IPS DF 4.7 (cell line): ENCODE results near the gene SMARCA2.

Experiments used
- DNase-seq: peaks from one replicate; pipeline ENCODE4 v3.0.0-alpha.2; 2013; ENCODE audit warnings: low spot score; ENCODE audit errors: extremely low read depth

Gene SMARCA2

DNA sequence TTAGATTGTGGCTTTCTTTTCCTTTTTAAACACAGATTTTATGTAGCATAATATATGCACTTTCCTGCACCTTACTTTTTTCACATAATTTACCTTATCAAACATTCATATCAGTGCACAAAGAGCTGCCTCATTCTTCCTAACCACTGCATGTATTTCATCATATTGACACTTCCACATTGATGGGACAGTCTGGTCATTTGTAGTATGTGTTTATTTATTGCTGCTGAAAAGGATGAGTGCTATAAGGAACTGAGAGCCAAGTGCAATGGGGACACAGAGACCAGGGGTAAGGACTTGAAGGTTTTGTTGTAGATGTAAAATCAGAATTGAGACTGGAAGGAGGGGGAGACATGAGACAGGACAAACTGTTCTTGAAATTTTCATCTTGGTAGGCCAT lies 193.8 kb downstream of the SMARCA2 start:
- no peak for DNase-seq

DNA sequence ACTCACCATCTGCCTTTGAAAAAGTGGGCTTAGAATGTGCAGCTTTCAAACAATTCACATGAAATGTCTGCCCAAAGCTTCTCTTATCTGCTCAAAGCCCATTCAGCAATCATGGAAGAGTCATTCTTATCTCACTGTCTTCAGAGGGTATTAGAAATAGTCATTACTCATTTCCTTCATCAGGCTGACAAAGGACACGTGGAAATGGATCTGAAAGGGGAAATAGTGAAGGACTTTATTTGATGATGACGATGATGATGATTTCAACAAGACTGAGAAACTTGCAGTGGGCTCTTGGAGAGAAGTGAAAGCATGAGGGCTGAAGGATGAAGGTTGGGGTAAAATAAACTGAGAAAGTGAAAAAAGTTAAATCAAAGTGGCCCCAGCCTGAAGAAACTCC lies 194.3 kb downstream of the SMARCA2 start:
- DNase-seq = no peak

DNA sequence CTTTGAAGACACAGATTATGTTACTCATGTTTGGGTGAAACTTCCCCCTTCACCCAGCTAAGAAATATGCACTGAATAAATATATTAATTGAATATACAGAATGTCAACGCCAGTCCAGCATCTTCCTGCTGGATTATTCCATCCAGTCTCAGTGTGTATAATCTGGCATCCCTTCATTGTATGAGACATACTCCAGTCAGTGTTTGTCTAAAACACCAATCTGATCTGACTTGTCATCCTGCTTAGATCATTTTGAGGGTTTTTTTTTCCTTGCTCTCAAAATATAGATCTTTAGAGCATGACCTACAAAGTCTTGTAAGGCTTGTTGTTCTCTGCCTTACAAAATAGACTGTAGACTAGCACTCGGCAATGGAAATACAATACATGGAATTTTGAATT lies 195.1 kb downstream of the SMARCA2 start:
- no peak for DNase-seq

DNA sequence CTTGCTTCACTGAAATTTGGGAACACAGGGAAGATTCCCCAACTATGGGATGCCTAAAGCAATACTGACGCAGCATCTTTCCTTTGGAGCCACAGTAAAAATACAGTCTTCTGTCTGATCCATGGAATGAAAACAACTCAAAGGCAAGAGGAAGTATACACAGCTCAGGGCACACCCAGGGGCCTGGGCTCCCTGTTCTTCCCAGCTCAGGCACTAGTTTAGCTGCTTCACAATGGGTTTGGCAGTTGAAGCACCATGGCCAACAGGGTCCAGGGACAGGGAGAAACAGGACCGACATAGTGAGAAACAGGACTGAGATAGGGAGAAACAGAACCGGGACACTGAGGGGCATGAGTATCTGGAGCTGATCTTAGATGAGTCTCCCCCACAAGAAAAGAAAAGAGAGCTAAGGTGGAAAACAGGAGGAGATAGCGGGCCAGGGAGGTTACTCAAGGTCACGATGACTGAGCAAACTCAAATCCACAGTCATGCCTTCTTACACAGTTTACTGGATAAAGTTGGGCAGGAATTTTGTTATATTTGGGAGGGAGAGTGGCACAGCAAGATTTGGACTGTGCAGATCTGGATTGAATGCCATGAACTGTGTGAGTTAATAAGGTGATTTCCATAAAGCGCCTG lies 198.8 kb downstream of the SMARCA2 start:
- no peak for DNase-seq

DNA sequence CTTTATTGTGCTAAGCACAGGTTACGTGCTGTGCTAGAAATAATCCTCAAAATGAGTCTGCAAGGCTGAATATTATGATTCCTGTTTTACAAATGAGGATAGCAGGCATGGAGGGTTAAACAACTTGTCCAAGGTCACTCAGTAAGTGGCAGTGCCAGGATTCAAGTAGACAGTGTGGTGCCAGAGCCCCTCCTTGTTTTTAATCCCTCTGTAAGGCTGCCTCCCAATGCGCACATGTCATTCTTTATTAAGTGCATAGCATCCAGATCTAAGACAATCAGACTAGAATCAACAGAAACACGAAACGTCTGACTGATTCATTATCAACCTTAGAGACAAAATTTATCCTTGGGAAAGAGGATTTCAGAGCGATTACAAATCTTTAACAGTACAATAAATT lies 199.6 kb downstream of the SMARCA2 start:
- no peak for DNase-seq

DNA sequence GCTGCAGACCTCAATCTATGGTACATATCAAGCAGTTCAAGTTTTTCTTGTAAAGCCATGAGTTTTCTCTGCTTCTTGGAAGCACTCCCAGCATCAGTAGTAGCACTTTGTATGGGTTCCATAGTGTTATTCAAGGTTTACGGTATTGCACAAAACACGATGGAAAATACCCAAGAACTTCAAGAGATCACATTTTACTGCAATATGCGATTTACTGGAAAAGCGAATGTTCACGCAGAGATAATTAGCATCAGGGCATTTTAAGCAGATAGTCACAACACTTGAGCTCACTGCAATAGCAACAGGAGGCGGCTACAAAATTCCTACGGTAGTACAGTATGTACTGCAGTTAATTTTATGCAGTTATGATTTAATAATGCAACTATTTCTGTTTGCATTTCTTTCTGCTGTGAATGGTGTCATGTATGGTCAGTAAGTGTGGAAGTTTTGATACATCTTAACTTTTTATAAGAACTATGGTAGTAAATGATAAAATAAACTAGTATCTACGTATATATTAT lies 200.8 kb downstream of the SMARCA2 start:
- DNase-seq = no peak

DNA sequence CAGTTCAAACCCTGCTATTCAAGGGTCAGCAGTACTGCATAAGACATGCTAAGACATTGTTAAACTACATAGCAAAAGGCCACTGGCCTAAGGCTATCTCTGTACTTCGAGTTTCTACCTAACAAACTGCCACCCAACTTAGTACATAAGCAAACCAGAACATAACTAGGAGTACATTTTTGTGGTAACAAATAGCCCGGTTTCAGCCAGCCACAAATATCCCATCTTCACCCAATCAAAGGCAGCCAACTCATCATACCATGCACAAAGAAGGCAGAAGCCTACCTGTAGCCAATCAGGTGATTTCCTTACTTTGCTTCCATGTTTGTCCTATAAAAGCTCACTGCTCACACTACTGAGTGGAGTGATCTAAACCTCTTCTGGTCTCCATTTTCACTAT lies 201.4 kb downstream of the SMARCA2 start:
- DNase-seq = no peak

DNA sequence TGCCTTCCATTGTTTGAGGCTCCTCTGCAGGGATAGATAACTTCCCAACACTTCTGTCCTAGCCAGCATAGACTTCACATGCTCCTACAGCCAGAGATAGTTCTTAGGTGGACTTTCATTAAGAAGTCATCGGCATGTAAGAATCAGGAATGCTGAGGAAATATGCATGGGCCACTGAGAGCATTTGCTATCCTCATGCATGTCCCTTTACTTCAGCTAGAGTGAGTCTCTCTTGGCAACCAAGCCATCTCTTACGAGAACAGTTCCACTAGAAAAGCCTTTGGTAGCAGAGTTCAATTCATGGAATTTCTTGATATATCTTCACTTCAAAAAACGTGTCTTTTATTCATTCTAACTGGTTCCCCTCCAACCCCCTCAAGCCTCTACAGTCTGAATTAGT lies 202.4 kb downstream of the SMARCA2 start:
- DNase-seq = no peak

DNA sequence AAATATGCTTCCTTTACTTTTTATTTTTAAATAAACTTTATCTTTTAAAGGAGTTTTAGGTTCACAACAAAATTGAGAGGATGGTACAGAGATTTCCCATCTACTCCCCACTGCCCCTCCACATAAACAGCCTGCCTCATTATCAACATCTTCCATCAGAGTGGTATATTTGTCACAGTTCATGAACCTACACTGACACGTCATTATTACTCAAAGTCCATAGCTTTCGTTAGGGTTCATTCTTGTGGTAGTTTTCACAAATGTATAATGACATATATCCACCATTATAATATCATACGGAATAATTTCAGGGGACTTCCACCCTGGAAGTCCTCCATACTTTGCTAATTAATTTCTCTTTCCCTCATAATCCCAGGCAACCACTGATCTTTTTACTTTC lies 204.9 kb downstream of the SMARCA2 start:
- no peak for DNase-seq

DNA sequence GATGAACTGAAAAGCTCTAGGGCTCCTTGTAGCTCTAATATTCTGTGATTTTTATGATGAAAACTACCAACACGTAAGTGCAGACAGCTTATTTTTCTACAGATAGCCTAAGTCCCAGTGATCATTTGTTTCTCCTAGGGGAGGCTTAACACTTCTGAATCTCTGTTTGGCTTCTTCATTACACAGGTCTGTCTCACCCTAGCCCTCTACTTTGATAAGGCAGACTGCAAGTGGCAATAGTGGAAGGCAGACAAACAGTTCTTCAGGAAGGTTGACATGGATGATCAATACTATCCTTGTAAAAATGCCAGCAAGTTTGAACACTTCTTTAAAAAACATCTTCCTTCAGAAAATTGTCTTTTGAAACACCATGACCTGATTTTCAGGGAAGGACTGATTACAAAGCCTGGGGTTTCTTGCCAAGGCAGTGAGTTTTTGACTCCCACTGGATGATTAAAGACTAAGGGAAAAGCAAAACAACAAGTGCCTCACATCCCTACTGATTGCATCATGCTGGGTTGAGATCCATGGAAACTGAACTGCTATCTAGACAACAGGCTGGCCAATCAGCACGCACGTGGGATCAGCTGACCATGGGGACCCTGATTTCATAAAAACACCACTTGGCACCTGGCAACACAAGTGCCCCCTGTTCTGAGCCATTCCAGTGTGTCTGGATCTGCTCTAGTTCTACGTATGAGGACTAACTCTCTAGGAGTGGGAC lies 212.2 kb downstream of the SMARCA2 start:
- DNase-seq = no peak

DNA sequence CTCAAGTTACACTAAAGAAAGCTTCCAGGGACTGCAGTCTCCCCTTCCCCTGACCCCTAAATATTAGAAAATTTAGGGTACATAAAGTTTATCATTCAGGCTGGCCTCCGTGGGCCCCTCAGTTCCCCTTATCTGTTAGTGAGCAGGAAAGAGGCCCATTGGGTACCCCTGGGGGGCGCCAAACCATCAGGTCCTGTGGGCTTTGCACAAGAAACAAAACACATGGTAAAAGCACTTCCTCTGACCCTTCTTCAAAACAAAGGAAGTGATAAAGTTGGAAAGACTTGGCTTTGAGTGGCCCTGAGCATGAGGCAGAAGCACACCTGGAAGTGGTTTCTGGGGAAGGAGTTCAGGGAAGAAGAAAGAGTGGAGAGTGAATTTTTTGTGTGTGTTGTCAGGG lies 213.0 kb downstream of the SMARCA2 start:
- DNase-seq = peak; percentile 38

DNA sequence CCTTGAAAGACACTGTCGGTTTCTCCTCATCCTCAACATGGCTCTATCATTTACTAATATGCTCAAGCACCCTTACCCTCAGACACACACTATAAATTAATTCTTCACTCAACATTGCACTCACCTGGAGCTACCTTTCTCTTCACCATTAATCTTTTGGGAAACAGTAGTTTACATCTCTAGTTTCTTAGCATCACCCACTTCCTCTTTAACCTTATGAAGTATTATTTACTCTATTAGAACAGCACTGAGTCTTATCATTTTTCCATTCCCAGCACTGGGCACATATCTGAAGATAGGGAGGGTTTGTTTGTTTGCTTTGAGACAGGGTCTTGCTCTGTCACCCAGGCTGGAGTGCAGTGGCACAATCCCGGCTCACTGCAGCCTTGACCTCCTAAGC lies 213.5 kb downstream of the SMARCA2 start:
- DNase-seq = no peak

DNA sequence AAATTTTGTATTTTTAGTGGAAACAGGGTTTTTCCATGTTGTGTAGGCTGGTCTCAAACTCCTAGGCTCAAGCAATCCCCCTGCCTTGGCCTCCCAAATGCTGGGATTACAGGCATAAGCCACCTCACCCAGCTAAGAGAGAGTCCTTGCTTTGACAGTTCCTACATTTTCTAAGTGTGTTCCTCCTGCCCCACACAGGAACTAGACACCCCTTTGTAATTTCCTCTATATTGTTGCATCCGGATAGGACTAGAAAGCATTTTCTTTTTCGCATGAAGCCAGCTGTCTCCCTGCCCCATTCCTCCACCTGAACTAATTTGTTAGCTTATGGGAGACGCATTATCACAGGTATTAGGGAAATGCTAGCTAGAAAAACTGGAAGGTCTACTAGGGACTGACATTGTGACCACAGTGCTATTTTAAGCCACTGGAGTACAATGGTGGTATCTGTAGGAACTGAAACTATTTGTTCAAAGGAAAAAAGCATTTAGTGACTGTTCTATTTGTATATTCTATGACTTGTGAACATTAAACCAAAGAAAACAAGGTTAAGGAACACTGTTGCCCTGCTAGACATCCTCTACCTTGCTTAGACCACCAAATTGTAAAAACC lies 214.1 kb downstream of the SMARCA2 start:
- no peak for DNase-seq

DNA sequence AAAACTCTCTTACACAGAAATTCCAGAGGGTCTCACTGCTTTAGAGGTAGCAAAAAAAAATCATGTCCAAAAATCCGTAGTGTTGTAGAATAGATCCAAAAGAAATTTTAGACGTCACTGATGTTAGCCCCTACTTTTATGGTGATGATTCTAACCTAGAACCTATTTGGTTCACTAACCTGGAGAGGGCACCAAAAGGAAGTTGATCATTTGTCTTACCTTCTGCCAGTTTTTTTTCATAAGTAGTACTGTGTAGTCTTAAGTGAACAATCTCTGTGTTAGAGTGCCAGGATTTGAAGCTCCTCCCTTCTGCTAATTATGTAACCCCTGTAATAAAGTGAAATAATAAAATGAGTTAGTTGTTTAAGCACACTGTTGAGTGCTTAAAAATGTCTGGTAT lies 215.2 kb downstream of the SMARCA2 start:
- DNase-seq = no peak

DNA sequence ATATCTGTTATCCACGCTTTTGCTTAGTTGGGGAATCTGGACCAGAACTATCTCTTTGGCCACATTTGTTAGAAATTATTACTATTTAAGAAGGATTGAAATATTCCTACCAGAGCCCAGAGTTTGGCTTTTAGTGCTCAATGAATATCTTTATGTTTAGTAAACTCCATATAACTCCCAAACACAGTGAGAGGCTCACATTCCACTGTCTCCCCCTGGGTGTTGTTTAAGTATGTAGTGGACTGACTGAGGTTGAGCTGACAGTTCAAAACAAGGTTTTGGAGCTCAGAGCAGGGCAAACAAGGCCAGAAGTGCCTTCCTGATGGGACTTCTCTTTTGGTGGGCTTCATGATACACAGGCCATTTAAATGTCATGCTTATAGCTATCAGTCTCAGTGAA lies 216.0 kb downstream of the SMARCA2 start:
- no peak for DNase-seq

DNA sequence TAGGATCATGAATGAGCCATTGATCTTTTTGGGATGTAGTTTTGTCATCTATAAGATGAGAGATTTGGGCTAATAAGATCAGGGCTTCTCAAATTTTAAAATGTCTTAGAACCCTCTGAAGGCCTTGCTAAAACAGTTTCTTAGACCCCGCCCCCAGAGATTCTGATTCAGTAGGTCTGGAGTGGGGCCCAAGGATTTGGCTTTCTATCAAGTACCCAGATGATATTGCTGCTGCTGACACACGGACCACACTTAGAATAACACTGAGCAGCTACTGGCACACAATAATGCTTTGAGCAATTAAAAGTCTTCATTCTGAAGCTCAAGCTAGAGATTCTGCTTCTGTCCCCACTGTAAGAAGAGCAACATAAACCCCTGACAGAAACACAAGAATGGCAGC lies 216.7 kb downstream of the SMARCA2 start:
- no peak for DNase-seq

DNA sequence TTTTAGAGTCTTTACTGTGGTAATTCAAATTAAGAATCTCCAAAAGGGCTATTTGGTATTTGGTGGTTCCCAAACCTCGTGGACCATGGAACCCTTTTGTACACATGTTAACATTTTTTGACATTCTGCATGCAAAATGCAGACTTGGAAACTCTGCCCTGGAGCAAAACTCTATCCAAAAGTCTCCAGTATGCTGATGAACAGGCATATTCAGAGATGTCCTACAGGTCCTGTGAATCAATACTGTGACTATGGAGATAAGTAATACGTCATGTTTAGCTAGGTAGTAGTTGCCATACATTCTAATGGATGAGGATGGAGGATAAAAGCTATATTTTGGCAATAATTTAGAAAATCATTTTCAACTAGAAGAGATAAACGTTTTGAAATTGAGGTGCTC lies 218.1 kb downstream of the SMARCA2 start:
- DNase-seq = no peak

DNA sequence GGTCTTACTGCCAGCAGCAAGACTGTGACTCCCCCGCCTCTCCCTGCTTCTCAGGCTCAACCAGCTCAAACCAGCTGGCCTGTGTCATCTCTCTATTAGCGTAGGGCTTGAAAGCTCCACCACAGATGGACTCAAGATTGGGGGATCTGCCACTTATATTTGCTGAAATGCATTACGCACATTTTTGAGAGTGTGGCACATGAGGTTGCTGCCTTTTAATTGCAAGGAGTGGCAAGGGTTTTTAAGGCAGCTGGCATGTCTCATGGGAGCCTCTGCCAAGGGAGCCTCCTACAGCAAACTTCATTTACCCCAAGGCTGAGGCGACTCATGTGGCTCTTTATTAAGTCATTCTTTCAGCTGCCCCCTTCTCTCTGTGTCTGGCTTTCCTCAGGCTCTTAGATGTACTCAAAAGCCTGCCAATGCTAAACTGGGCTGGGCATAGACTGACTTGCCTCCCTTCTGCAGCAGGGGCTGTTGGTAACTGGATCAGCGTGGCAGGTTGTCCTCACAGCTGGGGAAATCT lies 219.3 kb downstream of the SMARCA2 start:
- DNase-seq = no peak

DNA sequence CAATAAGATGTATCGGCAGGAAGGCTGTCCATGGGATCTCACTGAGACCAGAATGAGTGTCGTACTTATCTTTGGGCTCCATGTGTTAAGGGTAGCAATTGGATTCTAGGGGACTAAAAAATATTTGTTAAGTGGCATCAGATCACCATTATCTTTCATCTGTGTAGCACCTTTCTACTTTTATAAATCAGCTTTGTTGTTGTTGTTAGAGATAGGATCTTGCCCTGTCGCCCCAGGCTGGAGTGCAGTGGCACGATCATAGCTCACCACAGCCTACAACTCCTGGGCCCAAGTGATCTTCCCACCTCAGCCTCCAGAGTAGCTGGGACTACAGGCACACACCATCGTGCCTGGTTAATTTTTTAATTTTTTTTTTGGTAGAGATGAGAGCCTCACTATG lies 220.5 kb downstream of the SMARCA2 start:
- DNase-seq = no peak

DNA sequence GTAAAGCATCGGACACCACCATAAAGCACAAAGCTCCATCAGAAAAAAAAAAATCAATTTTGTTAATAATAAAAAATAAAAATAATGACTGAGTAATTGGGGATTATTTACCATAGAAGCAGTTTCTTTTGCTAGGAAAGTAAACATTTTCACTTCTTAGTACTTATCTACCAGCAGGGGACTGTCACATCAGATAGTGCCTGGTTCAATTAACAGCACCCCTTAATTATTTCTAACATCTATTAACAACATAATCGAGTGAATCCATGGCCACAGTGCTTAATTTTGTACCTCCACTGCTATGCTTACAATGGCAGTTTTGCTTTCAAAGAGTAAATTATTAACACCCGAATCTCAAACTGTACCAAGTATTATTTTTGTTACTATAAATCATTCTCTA lies 221.7 kb downstream of the SMARCA2 start:
- no peak for DNase-seq

DNA sequence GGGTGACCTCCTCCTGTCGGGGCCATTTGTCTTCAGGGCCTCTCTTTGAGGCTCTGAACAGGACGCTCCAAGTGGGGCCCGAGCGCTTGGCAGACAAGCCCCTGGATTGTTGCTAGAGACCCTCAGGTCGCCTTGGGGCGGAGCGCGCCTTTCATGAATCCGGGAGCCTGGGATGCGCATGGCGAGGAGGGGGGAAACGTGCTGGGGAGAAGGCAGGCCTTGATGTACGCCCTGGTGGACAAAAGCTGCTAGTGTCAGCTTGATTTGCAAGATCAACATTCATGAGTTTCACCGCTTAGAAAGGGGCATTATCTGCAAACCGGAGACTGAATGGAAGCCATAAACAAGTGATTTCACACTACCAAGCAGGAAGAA lies 226.3 kb downstream of the SMARCA2 start:
- DNase-seq = peak; percentile 83
